NAMALWA (cell line): Measurements from ENCODE around the gene TMEM125.

ENCODE experiments used
- DNase-seq: peaks from one replicate; pipeline ENCODE4 v3.0.0-alpha.2; 2015; ENCODE audit warnings: low spot score

Gene TMEM125

DNA sequence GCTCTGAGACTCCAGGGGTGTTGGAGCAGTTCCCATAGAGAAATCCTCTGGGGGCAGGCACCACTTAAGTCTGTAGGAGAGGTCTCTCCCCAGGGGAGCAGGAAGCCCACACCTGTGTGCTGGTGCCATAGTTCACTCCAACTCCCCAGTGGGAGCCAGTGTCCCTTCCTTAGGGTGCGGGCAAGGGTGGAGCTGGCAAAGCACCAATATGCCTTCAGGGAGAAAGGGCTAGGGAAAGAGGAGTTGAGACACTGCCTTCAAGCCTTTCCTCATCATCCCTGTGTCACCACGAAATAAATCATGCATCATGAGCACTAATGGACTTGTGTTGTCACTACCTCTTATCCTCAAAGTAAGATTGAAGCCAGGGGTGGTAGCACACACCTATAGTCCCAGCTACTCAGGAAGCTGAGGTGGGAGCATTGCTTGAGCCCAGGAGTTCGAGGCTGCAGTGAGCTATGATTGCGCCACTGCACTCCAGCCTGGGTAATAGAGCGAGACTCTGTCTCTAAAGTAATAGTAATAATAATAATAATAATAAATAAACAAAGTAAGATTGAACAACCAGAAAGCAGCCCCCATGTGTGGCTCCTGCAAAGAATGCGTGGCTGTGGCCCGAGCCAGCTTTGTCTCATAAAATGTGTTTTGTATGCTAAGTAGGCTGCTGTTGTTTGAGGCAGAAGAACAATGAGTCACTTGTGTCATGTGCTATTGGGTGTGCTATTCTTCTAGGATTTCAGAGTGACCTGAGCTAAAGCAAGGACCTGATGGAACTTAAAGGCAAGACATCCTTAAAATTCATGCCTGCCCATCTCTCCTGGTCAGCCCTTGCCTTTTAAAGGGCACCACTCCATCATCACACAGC is 24.3 kb downstream of the TMEM125 start:
- DNase-seq = no peak

DNA sequence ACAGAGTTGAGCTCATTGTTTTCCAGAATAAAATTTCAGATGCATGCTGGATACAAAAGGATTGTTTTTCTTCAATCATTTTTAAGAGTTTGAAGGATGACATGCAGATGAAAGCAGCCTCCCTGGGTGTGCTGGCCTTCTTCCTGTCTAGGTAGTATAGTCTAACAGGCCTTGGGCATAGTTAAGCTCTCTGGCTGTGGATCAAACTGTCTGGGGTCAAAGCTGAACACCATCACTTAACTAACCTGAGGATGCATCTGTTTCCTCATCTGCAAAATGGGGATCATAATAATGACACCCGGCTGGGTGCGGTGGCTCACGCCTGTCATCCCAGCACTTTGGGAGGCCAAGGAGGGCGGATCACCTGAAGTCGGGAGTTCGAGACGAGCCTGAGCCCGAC is 25.0 kb downstream of the TMEM125 start:
- no peak for DNase-seq

DNA sequence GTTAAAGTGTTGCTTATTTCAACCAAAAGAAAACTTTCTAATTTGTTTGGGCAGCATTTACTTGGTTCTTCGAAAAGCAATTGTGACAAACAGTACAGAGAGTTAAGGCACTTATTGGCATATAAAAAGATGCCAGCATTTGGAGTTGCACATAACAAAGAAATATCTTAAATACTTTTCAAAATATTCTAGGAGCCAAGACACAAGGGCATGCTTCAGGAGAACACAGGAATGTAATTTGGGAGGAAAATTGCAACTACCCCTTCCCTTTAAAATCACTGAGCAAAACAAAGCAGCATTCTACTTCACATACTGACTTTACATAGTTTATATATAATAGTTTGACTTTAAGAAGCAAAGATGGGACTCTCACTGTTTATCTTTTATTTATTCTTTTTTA is 26.4 kb downstream of the TMEM125 start:
- no peak for DNase-seq

- no peak for DNase-seq
Observed at GRCh38 chr1:43298055-43298454, 28.3 kb downstream of the TMEM125 start.

DNA sequence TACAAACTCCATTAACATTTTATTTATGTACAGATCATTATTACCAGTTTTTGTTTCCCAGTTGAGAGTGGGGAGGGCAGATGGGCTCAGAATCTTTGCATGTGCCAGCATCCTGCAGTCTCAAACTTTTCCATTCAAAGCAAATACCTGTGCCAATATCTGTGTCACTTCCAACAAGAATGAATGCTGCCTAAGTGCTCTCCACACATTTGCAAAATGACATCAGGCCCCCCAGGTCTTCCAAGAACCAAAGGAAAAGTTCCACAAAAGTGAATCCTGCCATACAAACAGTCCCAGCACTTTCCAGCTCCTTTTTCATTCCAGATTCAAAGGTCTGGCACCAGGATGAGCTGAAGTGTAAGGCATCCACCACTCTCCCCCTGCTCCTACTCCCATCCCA is 29.3 kb downstream of the TMEM125 start:
- no peak for DNase-seq

DNA sequence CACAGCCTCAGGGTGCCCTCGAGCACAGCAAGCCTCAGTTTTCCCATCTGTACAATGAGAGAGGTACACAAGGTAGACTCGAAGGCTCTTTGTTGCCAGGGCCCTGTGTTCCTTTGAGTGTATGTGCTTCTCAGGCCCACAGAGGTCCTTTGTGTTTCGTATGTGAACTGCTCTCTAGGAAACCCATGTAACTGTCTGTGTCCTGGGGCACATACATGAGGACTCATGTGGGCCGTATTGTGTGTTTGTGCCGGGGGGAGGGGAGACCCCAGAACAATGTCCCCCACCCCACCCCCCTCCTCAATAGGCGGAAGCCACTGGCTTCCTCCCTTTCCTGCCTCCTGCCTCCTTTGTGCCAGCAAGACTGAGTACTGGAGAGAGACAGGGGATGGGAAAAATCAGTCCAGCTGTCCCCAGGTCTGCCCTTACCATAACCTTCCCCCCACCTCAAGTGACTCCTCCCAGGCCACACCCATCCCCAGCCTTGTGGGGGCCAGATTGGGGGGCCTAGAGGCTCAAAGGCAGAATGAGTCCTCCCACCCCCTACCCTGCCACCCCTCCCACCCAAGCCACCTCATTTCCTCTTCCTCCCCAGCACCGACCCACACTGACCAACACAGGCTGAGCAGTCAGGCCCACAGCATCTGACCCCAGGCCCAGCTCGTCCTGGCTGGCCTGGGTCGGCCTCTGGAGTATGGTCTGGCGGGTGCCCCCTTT is 30.8 kb downstream of the TMEM125 start, which contains the start of gene TIE1:
TSS of gene TIE1 (plus strand) at position 605 of the 717 bp plus-strand sequence. CDS start at position 695, 90 bp downstream.
- no peak for DNase-seq

DNA sequence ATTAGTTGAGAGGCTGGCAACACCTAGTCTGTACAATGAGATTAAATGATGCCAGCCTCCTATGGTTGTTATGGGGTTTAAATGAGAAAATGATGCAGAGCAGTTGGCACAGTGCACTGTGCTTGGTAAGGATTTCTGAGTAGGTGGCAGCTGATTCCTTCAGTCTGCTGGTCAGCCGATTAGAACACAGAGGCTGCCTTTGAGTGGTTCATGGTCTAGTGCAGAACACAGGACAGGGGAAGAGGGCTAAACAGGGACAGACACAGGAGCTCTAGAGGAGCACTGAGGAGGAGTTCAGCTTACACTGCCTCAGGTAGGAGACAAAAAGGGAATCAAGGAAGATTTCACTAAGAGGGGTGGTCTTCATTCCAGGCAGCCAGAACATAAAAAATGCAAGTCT is 32.4 kb downstream of the TMEM125 start:
- no peak for DNase-seq

GRCh38 chr1:43302721-43303470 is 33.1 kb downstream of the TMEM125 start:
- DNase-seq = no peak

DNA sequence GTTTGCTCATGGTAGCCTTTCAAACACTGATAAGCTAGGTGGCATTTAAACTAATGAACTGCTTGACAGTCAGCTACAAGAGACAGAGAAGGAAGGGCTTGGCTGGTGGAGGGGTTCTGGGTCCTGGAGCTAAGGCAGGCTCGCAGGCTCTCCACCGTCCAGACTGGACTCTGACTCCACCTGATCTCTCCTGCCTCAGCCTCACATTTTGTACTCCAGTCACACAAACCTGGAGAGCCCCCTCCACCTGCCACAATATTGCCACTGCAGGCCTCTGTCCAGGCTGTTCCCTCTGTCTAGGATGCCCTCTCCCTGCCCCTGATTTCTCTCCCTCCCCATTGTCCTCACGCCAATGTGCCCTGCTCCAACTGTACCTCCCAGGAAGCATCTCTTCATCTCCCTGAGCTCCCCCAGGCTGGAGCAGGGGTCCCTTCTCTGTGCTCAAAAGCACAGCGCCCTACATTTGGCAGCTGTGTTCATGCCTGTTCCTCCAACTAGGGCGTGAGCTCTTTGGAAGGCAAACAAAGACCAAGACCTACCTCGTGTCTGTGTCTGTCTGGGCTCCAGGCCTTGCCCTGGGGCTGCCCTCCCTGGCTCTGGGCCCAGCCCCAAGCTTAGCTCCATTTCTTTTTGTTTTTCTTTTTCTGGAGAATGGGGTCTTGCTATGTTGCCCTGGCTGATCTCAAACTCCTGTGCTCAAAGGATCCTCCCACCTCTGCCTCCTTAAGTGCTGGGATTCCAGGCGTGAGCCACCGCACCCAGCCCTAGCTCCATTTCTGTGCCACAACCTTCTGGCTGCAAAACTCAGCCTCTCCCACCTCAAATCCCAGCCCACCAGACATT is 33.9 kb downstream of the TMEM125 start:
- no peak for DNase-seq

DNA sequence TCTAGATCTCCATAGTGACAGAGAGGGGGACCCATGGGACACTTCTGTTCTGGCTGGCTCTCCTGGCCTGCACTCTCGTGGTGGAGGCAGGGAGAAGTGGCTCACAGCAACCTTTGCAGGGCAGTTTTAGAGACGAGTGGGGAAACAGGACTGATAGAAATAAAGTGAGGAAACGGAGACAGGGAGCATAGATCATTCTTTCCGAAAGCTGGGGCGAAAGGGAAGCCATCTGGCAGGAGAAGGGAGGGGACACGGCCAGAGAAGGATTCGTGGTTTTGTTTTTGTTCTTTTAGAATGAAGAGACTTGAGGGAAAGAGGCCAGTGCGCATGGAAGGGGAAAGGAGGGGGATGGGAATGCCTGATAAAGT is 34.5 kb downstream of the TMEM125 start:
- DNase-seq = no peak

DNA sequence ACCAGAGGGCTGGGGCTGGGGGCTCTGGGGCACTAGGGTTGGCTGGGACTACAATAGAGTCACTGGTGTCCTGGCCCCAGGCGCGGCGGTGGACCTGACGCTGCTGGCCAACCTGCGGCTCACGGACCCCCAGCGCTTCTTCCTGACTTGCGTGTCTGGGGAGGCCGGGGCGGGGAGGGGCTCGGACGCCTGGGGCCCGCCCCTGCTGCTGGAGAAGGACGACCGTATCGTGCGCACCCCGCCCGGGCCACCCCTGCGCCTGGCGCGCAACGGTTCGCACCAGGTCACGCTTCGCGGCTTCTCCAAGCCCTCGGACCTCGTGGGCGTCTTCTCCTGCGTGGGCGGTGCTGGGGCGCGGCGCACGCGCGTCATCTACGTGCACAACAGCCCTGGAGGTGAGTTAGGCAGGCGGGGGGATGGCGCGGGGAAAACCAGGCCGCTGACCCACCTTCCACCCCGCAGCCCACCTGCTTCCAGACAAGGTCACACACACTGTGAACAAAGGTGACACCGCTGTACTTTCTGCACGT is 35.1 kb downstream of the TMEM125 start:
- no peak for DNase-seq

DNA sequence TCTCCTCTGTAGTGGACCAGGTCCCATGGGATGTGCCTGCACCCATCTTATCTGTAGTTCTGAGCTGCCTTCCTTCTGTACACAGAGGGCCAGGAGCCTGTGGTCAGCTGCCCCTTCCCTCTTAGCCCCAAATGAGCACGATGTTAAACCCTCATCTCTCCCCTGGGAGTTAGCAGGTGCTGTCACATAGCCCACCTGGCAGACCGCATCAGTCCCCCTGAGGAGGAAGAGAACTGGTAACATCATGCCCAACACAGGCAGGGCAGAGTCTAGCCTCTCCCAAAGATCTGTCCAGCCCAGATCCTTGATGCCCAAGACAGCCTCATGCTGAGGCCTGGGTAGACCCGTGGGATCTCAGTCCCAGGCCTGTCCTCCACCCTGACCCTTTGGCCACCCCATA is 35.7 kb downstream of the TMEM125 start:
- no peak for DNase-seq

GRCh38 chr1:43305926-43306687 is 36.3 kb downstream of the TMEM125 start:
- no peak for DNase-seq

DNA sequence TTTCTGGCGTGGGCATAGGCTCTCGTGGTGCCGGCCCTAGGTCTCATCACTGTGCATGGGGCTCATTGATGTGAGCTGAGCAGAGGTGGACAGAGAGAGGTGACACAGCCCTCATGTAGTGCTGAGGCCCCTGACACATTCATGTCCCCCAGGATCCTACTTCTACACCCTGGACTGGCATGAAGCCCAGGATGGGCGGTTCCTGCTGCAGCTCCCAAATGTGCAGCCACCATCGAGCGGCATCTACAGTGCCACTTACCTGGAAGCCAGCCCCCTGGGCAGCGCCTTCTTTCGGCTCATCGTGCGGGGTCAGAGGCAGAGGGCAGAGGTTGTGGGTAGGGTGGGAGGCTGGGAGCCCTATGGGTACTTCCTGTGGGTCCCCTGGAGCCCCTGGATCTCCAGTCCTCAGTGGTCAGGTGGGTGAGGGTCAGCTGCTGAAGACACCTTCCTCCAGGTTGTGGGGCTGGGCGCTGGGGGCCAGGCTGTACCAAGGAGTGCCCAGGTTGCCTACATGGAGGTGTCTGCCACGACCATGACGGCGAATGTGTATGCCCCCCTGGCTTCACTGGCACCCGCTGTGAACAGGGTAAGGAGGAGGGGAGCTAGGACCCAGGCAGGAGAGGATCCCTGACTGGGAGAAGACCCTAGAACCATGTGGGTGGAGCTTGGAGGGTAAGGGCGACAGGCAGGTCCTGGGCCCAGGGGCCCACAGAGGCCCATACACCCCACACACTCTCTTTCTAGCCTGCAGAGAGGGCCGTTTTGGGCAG is 37.1 kb downstream of the TMEM125 start:
- DNase-seq = no peak

DNA sequence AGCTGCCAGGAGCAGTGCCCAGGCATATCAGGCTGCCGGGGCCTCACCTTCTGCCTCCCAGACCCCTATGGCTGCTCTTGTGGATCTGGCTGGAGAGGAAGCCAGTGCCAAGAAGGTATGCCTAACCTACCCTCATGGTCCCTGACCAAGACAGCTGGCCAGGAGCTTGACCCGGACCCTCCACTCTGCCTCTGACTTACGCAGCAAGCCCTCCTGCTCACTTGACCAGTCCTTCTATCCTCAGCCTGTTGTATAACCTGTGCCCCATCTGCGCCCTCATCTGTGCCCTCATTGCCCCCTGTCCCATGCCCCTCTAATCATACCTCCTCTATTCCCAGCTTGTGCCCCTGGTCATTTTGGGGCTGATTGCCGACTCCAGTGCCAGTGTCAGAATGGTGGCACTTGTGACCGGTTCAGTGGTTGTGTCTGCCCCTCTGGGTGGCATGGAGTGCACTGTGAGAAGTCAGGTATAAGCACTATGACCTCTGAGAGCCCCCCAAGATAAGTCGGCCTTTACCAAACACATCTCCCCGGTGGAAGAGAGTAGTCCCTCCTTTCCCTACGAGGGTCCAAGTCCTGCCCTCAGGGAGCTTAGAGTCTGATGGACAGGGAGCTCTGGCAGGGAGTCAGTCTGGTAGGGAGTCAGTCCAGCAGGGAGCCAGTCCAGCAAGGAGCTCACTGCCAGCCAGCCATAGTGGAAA is 37.8 kb downstream of the TMEM125 start:
- DNase-seq = no peak

- no peak for DNase-seq
Observed at GRCh38 chr1:43308635-43309404, 39.0 kb downstream of the TMEM125 start.

DNA sequence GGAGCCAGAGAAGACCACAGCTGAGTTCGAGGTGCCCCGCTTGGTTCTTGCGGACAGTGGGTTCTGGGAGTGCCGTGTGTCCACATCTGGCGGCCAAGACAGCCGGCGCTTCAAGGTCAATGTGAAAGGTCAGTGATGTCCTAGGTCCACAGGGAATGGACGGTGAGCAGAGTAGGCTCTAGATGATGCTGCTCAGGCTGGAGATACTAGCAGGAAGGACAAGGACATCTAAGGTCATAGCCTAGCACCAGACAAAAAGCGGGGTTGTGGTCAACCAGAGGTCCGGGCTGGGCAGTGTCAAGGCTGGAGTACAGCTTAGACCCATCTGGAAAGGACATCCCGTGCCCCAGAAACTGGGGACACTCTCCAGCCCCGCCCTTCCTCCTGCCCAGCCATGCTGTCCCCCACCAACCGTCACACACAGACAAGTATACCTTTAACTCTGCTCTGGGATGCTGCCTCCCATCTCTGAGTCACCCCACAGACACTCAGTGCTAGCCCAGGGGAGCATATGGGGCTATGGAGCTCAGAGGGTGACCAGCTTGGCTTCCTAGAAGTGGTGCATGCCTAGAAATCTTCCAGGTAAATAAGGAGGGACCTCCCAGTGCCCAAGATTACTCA is 39.7 kb downstream of the TMEM125 start:
- DNase-seq = no peak

DNA sequence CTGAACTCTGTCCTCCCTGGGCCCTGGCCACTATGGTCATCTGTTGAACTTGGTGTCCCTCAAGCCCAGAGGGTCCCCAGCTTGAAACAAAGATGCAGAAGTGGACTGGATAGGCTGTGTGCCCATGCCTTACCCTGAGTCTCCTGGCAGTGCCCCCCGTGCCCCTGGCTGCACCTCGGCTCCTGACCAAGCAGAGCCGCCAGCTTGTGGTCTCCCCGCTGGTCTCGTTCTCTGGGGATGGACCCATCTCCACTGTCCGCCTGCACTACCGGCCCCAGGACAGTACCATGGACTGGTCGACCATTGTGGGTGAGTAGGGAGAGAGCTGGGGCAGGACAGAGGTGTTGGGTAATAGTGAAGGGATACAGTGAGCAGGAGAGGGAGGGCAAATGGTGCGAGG is 41.7 kb downstream of the TMEM125 start:
- DNase-seq = no peak
